Mucosa of rectum (tissue), 2 donors: ENCODE data around the gene ABCC3.
A peak's percentile ranks its signal among the peaks of the same experiment; 100 is the strongest.
"Not testable (repeated sequence)": the region's sequence is repeated elsewhere in the genome, so short reads cannot be mapped to it uniquely, and the experiment has no call there.

Experiments
- H3K27ac ChIP-seq, 2 donors: one replicate each; pipeline ENCODE4 v1.7.0; 2013; ENCODE audit warnings: inconsistent platforms in 2 of 2, low read depth in 2 of 2, low read length in 2 of 2
- H3K27me3 ChIP-seq, 2 donors: one replicate each; pipeline ENCODE4 v1.7.0; 2013; ENCODE audit warnings: low read length in 2 of 2; ENCODE audit not compliant: control insufficient read depth in 2 of 2, insufficient read depth in 2 of 2
- H3K36me3 ChIP-seq, 2 donors: one replicate each; pipeline ENCODE4 v1.7.0; 2013; ENCODE audit warnings: low read length in 2 of 2; ENCODE audit not compliant: control insufficient read depth in 2 of 2, insufficient read depth in 2 of 2
- H3K4me1 ChIP-seq, 2 donors: one replicate each; pipeline ENCODE4 v1.7.0; 2013; ENCODE audit warnings: low read length in 2 of 2, mild to moderate bottlenecking in 1 of 2; ENCODE audit not compliant: control insufficient read depth in 2 of 2, insufficient read depth in 2 of 2
- H3K4me3 ChIP-seq, 2 donors: one replicate each; pipeline ENCODE4 v1.7.0; 2013; ENCODE audit warnings: low read length in 2 of 2
- H3K9ac ChIP-seq, 2 donors: one replicate each; pipeline ENCODE4 v1.7.0; 2013; ENCODE audit warnings: low read length in 2 of 2, low read depth in 1 of 2, mild to moderate bottlenecking in 1 of 2
- H3K9me3 ChIP-seq, 2 donors: one replicate each; pipeline ENCODE4 v1.7.0; 2013; ENCODE audit warnings: low read length in 2 of 2; ENCODE audit not compliant: control insufficient read depth in 2 of 2
- donor health status: healthy.
- donor health status: Normal muscosa, but diverticular disease.

The ABCC3 gene

GRCh38 chr17:50719144-50719923 is 84.7 kb downstream of the ABCC3 start, which contains the start of gene LUC7L3:
Gene LUC7L3, plus strand, starts transcription at chr17:50719603. Its CDS starts 130 bp downstream, at chr17:50719733.
- no peaks in the 10 kb centered on the region for H3K9me3 ChIP-seq
- peaks cover 10 to 25% of the 10 kb centered on the region in 2 donors for H3K4me1 ChIP-seq
- H3K4me3 ChIP-seq, result peak within 1 kb of the TSS; percentile 94 to 96
- H3K27ac ChIP-seq, result peak within 1 kb of the TSS; percentile 99 to 100
- H3K9ac ChIP-seq, result peak within 1 kb of the TSS; percentile 95 to 100
- H3K36me3 ChIP-seq, result no peaks in the 10 kb centered on the region
- H3K27me3 ChIP-seq, result no peaks in the 10 kb centered on the region

GRCh38 chr17:50719924-50720794 is 85.5 kb downstream of the ABCC3 start:
- Histone ChIP-seq H3K36me3 (no peaks in the 10 kb centered on the region), H3K4me1 (peaks cover 12 to 25% of the 10 kb centered on the region in 2 donors), H3K4me3 (peak overlapping the region; percentile 94 to 96), H3K27ac (peak overlapping the region; percentile 99 to 100), H3K9me3 (no peaks in the 10 kb centered on the region), H3K9ac (peak overlapping the region; percentile 95 to 100), H3K27me3 (no peaks in the 10 kb centered on the region)

- Histone ChIP-seq H3K4me1 (peaks cover 14 to 32% of the 10 kb centered on the region in 2 donors), H3K27ac (peak overlapping the region; percentile 19 to 100), H3K27me3 (no peaks in the 10 kb centered on the region), H3K4me3 (peak overlapping the region; percentile 94 to 96), H3K9ac (peak overlapping the region; percentile 95 to 100), H3K36me3 (no peaks in the 10 kb centered on the region), H3K9me3 (no peaks in the 10 kb centered on the region)
Measured at GRCh38 chr17:50721194-50722010, 86.7 kb downstream of the ABCC3 start.

GRCh38 chr17:50722746-50723145 is 88.1 kb downstream of the ABCC3 start:
- H3K4me1 ChIP-seq, result peaks cover 19 to 39% of the 10 kb centered on the region in 2 donors
- no peaks in the 10 kb centered on the region for H3K9me3 ChIP-seq
- peak overlapping the region in 1 of 2 donors; percentile 8 for H3K4me3 ChIP-seq
- H3K9ac ChIP-seq, result no peak overlapping the region
- no peaks in the 10 kb centered on the region for H3K27me3 ChIP-seq
- no peak overlapping the region for H3K27ac ChIP-seq
- H3K36me3 ChIP-seq, result no peaks in the 10 kb centered on the region

- not testable (repeated sequence) for H3K9me3 ChIP-seq, H3K36me3 ChIP-seq, H3K4me3 ChIP-seq, H3K27me3 ChIP-seq, H3K27ac ChIP-seq, H3K9ac ChIP-seq
- H3K4me1 ChIP-seq, result peaks cover 24 to 44% of the 10 kb centered on the region in 2 donors
Measured at GRCh38 chr17:50724622-50725021, 89.9 kb downstream of the ABCC3 start.

GRCh38 chr17:50725769-50726655 is 91.3 kb downstream of the ABCC3 start:
- H3K4me1 ChIP-seq, result peaks cover 24 to 43% of the 10 kb centered on the region in 2 donors
- no peak overlapping the region for H3K4me3 ChIP-seq
- H3K9ac ChIP-seq, result no peak overlapping the region
- no peaks in the 10 kb centered on the region for H3K36me3 ChIP-seq
- H3K27ac ChIP-seq, result no peak overlapping the region
- no peaks in the 10 kb centered on the region for H3K9me3 ChIP-seq
- H3K27me3 ChIP-seq, result no peaks in the 10 kb centered on the region

- Histone ChIP-seq H3K36me3 (no peaks in the 10 kb centered on the region), H3K4me1 (peaks cover 17 to 33% of the 10 kb centered on the region in 2 donors), H3K27ac (no peak overlapping the region), H3K4me3 (no peak overlapping the region), H3K27me3 (no peaks in the 10 kb centered on the region), H3K9me3 (no peaks in the 10 kb centered on the region), H3K9ac (no peak overlapping the region)
Measured at GRCh38 chr17:50728112-50728429, 93.4 kb downstream of the ABCC3 start.

GRCh38 chr17:50728881-50729765 is 94.4 kb downstream of the ABCC3 start:
- Histone ChIP-seq H3K27ac (no peak overlapping the region), H3K9ac (no peak overlapping the region), H3K36me3 (no peaks in the 10 kb centered on the region), H3K4me3 (no peak overlapping the region), H3K27me3 (no peaks in the 10 kb centered on the region), H3K4me1 (peaks cover 16 to 30% of the 10 kb centered on the region in 2 donors), H3K9me3 (no peaks in the 10 kb centered on the region)
